ENCODE measurements around the gene PKIB.
"Not testable (repeated sequence)": the region's sequence is repeated elsewhere in the genome, so short reads cannot be mapped to it uniquely, and the experiment has no call there.

The PKIB gene

GRCh38 chr6:122609881-122610689 lies at the start of gene PKIB:
PKIB (plus strand) TSS chr6:122610405; CDS start chr6:122717795, 107,390 bp downstream.
- DNase-seq (ENCODE audit: low read depth): no peak

- DNase-seq (ENCODE audit: low read depth): no peak
These were observed 46.7 kb upstream of the PKIB start for GRCh38 chr6:122563364-122564052.

- no peak for DNase-seq (ENCODE audit: low read depth)
These were observed 46.0 kb upstream of the PKIB start for GRCh38 chr6:122564230-122564629.

- no peak for DNase-seq (ENCODE audit: low read depth)
These were observed 44.5 kb upstream of the PKIB start for GRCh38 chr6:122565708-122566107.

GRCh38 chr6:122567034-122567433 lies 43.2 kb upstream of the PKIB start:
- DNase-seq (ENCODE audit: low read depth): no peak

- DNase-seq (ENCODE audit: low read depth): no peak
These were observed 41.9 kb upstream of the PKIB start for GRCh38 chr6:122568350-122568749.

GRCh38 chr6:122568797-122569221 lies 41.4 kb upstream of the PKIB start:
- DNase-seq (ENCODE audit: low read depth): no peak

GRCh38 chr6:122569230-122569771 lies 40.9 kb upstream of the PKIB start:
- no peak for DNase-seq (ENCODE audit: low read depth)

- DNase-seq (ENCODE audit: low read depth): no peak
These were observed 38.3 kb upstream of the PKIB start for GRCh38 chr6:122571888-122572287.

- no peak for DNase-seq (ENCODE audit: low read depth)
These were observed 33.3 kb upstream of the PKIB start for GRCh38 chr6:122576888-122577287.

GRCh38 chr6:122578961-122579360 lies 31.2 kb upstream of the PKIB start:
- DNase-seq (ENCODE audit: low read depth): no peak

- DNase-seq (ENCODE audit: low read depth): no peak
These were observed 29.5 kb upstream of the PKIB start for GRCh38 chr6:122580737-122581136.

- no peak for DNase-seq (ENCODE audit: low read depth)
These were observed 21.1 kb upstream of the PKIB start for GRCh38 chr6:122589115-122589514.

GRCh38 chr6:122598295-122598694 lies 11.9 kb upstream of the PKIB start:
- DNase-seq (ENCODE audit: low read depth): not testable (repeated sequence)

GRCh38 chr6:122604676-122605075 lies 5.5 kb upstream of the PKIB start:
- DNase-seq (ENCODE audit: low read depth): no peak

GRCh38 chr6:122610690-122611455 lies 668 bp downstream of the PKIB start:
- DNase-seq (ENCODE audit: low read depth): no peak

GRCh38 chr6:122612838-122613237 lies 2.6 kb downstream of the PKIB start:
- DNase-seq (ENCODE audit: low read depth): no peak

- DNase-seq (ENCODE audit: low read depth): no peak
These were observed 4.1 kb downstream of the PKIB start for GRCh38 chr6:122614303-122614702.

- no peak for DNase-seq (ENCODE audit: low read depth)
These were observed 5.2 kb downstream of the PKIB start for GRCh38 chr6:122615409-122615808.

- DNase-seq (ENCODE audit: low read depth): no peak
These were observed 6.7 kb downstream of the PKIB start for GRCh38 chr6:122616877-122617276.

- DNase-seq (ENCODE audit: low read depth): no peak
These were observed 9.1 kb downstream of the PKIB start for GRCh38 chr6:122619309-122619708.

- no peak for DNase-seq (ENCODE audit: low read depth)
These were observed 10.2 kb downstream of the PKIB start for GRCh38 chr6:122620428-122620827.

All from GM04503 (cell line).